Measurements from ENCODE around the gene CMTM6.

Gene CMTM6

DNA sequence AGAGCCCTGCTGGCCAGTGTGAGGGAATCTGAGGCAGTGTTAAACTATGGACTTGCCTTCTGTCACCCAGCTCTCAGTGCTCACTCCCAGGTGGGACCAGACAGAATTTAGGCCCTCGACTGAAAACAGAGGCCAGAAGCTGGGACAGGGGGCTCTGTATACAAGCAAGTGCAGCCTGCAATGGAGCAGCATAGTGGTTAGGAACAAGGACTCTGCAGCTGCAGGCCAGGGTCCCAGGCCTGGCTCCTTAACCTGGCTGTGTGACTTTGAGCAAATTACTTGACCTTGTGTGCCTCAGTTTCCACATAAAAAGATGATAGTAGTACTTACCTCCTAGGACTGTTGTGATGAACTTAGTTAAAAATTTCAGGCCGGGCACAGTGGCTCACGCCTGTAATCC lies 71.2 kb downstream of the CMTM6 start:
- H3K4me3 ChIP-seq (replicated peaks; ENCODE audit: insufficient read depth, low read length) = no peak overlapping the region
- peak overlapping the region; percentile 55; the same call in 1 of the 2 replicates for H3K27ac ChIP-seq (replicated peaks)
- no peak for TF ChIP-seq SPI1 (IDR thresholded peaks at IDR 0.05; ENCODE audit: borderline replicate concordance, low read depth)
- TF ChIP-seq REST (IDR thresholded peaks at IDR 0.05; ENCODE audit: insufficient replicate concordance, low read depth) = no peak
- no peak for TF ChIP-seq CTCF (IDR thresholded peaks at IDR 0.05; ENCODE audit: insufficient read depth, low read length)
- no peak for TF ChIP-seq POLR2AphosphoS5 (IDR thresholded peaks at IDR 0.05; ENCODE audit: low read depth)
- no peak for TF ChIP-seq GABPA (IDR thresholded peaks at IDR 0.05; ENCODE audit: low read depth)
- DNase-seq (ENCODE audit: low read depth in 1 of 2, low spot score in 1 of 2) = no peak
- no peaks in the 10 kb centered on the region for H3K27me3 ChIP-seq (ENCODE audit: insufficient read depth, poor library complexity, severe bottlenecking)

Small RNAs within 50 kb of the gene (microRNA-seq; reads per million reads assigned to microRNA genes)
- gene MIR548AY = 3.6 reads per million, percentile 8 among the genes with 10 or more reads in this experiment
